Endodermal cell (in vitro differentiated cells): Measurements from ENCODE around the gene AGTPBP1. TPM values are rescaled to one million over a fixed set of nuclear protein-coding genes. Genes with fewer than 3 reads are reported as not detected.

Experiments used
- DNase-seq: peaks from one replicate; pipeline ENCODE4 v3.0.0-alpha.2; 2017
- H3K27ac ChIP-seq: 2 replicates; pipeline ENCODE4 v1.5.1; 2013; ENCODE audit warnings: mild to moderate bottlenecking, low read depth, low read length, moderate library complexity
- H3K27me3 ChIP-seq: 2 replicates; pipeline ENCODE4 v1.6.1; 2013; ENCODE audit warnings: mild to moderate bottlenecking, low read length, moderate library complexity; ENCODE audit not compliant: insufficient read depth, control insufficient read depth, poor library complexity, severe bottlenecking
- H3K36me3 ChIP-seq: 2 replicates; pipeline ENCODE4 v1.7.0; 2013; ENCODE audit warnings: mild to moderate bottlenecking, low read length, moderate library complexity; ENCODE audit not compliant: control insufficient read depth, insufficient read depth
- H3K4me1 ChIP-seq: one replicate; pipeline ENCODE4 v1.7.0; 2013; ENCODE audit warnings: low read length; ENCODE audit not compliant: control insufficient read depth, insufficient read depth
- H3K4me3 ChIP-seq: 2 replicates; pipeline ENCODE4 v1.5.1; 2013; ENCODE audit warnings: mild to moderate bottlenecking, low read length, moderate library complexity
- H3K9ac ChIP-seq: 2 replicates; pipeline ENCODE4 v1.6.1; 2013; ENCODE audit warnings: mild to moderate bottlenecking, low read length, moderate library complexity; ENCODE audit not compliant: poor library complexity, severe bottlenecking; ENCODE audit errors: extremely low read depth
- H3K9me3 ChIP-seq: 2 replicates; pipeline ENCODE4 v1.6.1; 2013; ENCODE audit warnings: mild to moderate bottlenecking, low read length, moderate library complexity; ENCODE audit not compliant: control insufficient read depth
- H3K27ac Mint-ChIP-seq: 2 replicates; pipeline ENCODE4 v1.8.0; 2020; ENCODE audit warnings: mixed read lengths
- H3K27me3 Mint-ChIP-seq: 2 replicates; pipeline ENCODE4 v1.8.0; 2021; ENCODE audit warnings: mild to moderate bottlenecking, mixed read lengths; ENCODE audit not compliant: insufficient read depth
- H3K36me3 Mint-ChIP-seq: 2 replicates; pipeline ENCODE4 v1.8.0; 2020; ENCODE audit warnings: low read depth, mixed read lengths
- H3K4me1 Mint-ChIP-seq: 2 replicates; pipeline ENCODE4 v1.8.0; 2020; ENCODE audit warnings: mixed read lengths
- H3K4me3 Mint-ChIP-seq: 2 replicates; pipeline ENCODE4 v1.8.0; 2020; ENCODE audit warnings: mild to moderate bottlenecking, moderate library complexity, mixed read lengths
- H3K9me3 Mint-ChIP-seq: 2 replicates; pipeline ENCODE4 v1.8.0; 2020; ENCODE audit warnings: mild to moderate bottlenecking, mixed read lengths
- CTCF ChIP-seq: fragments of 200-600 bp; sonication (generic); conservative IDR thresholded peaks from 2 replicates; pipeline ENCODE4 v1.5.0; 2021; ENCODE audit warnings: antibody characterized with exemption, mild to moderate bottlenecking
- WGBS, 2 experiments: methylation state at CpG; one replicate each; pipeline versions ENCODE4 v1.1.5 to v1.1.7; 2013; ENCODE audit warnings: missing lambda C conversion rate in 2 of 2, mixed read lengths in 1 of 2; ENCODE audit not compliant: insufficient coverage in 1 of 2, insufficient read length in 1 of 2; 5-methylcytosine and 5-hydroxymethylcytosine counted together
- total RNA-seq, 2 donors: library from RNA; stranded (reverse); fragmentation: NEBNext Ultra II Directional in 1 of 2; extraction: Animal tissue kit (Norgen Biotek cat#: 25700) in 1 of 2; gene quantifications; 2 replicates in 1 of 2; 3 replicates in 1 of 2; pipeline ENCODE4 v1.2.1, GENCODE V29; 2021

Gene AGTPBP1
- total RNA-seq, 2 donors from 2014 or later, result 45.7 to 54.9 TPM

- H3K27me3 Mint-ChIP-seq, result peaks cover 2% of the 10 kb centered on the region
- H3K4me3 Mint-ChIP-seq, result no peak overlapping the region
- Histone ChIP-seq H3K27me3 (no peaks in the 10 kb centered on the region), H3K9ac (no peak overlapping the region), H3K36me3 (no peaks in the 10 kb centered on the region), H3K9me3 (peaks cover 7% of the 10 kb centered on the region), H3K4me3 (no peak overlapping the region), H3K4me1 (no peaks in the 10 kb centered on the region), H3K27ac (no peak overlapping the region)
- peak; percentile 19 for TF ChIP-seq CTCF
- no peaks in the 10 kb centered on the region for H3K36me3 Mint-ChIP-seq
- WGBS, 2 experiments, result 94 to 100% methylated on average over 1 to 4 of the region's 4 CpGs
- no peak overlapping the region for H3K27ac Mint-ChIP-seq
- H3K9me3 Mint-ChIP-seq, result peaks cover 13% of the 10 kb centered on the region
- DNase-seq, result no peak
- peaks cover 2% of the 10 kb centered on the region for H3K4me1 Mint-ChIP-seq
Measured at GRCh38 chr9:85502815-85503655, 238.7 kb downstream of the AGTPBP1 start.

- Histone ChIP-seq H3K9ac (no peak overlapping the region), H3K27ac (no peak overlapping the region), H3K36me3 (no peaks in the 10 kb centered on the region), H3K27me3 (no peaks in the 10 kb centered on the region), H3K4me1 (no peaks in the 10 kb centered on the region), H3K9me3 (peaks cover 7% of the 10 kb centered on the region), H3K4me3 (no peak overlapping the region)
- Mint-ChIP-seq H3K4me3 (no peak overlapping the region), H3K4me1 (no peaks in the 10 kb centered on the region), H3K27me3 (peaks cover 2% of the 10 kb centered on the region), H3K27ac (no peak overlapping the region), H3K9me3 (peaks cover 13% of the 10 kb centered on the region), H3K36me3 (no peaks in the 10 kb centered on the region)
- no peak for DNase-seq
- WGBS, 2 experiments, result 100% methylated on average over 1 of the region's 1 CpG; no CpG with 5 or more reads in 1 of the 2 experiments
- no peak for TF ChIP-seq CTCF
Measured at GRCh38 chr9:85501882-85502281, 239.9 kb downstream of the AGTPBP1 start.

- Histone ChIP-seq H3K9me3 (peaks cover 7% of the 10 kb centered on the region), H3K27me3 (no peaks in the 10 kb centered on the region), H3K36me3 (no peaks in the 10 kb centered on the region), H3K9ac (no peak overlapping the region), H3K4me1 (no peaks in the 10 kb centered on the region), H3K4me3 (no peak overlapping the region), H3K27ac (no peak overlapping the region)
- H3K36me3 Mint-ChIP-seq, result no peaks in the 10 kb centered on the region
- peaks cover 13% of the 10 kb centered on the region for H3K9me3 Mint-ChIP-seq
- no peak for TF ChIP-seq CTCF
- 90 to 100% methylated on average over 1 to 5 of the region's 6 CpGs for WGBS, 2 experiments
- H3K27me3 Mint-ChIP-seq, result peaks cover 2% of the 10 kb centered on the region
- no peak for DNase-seq
- H3K4me1 Mint-ChIP-seq, result no peaks in the 10 kb centered on the region
- H3K4me3 Mint-ChIP-seq, result no peak overlapping the region
- H3K27ac Mint-ChIP-seq, result no peak overlapping the region
Measured at GRCh38 chr9:85501456-85501855, 240.3 kb downstream of the AGTPBP1 start.

Other genes starting within 250 kb of the AGTPBP1 start
- 10 to 100 TPM; 30.3 to 31.4 TPM for gene NAA35, start 199.2 kb upstream of the AGTPBP1 start, total RNA-seq